KOPT-K1 (cell line): ENCODE measurements around the gene DHX16.
A peak's percentile ranks its signal among the peaks of the same experiment; 100 is the strongest.
"Not testable (repeated sequence)": the region's sequence is repeated elsewhere in the genome, so short reads cannot be mapped to it uniquely, and the experiment has no call there.

ENCODE experiments used
- H3K27ac ChIP-seq: fragments of 200-600 bp; sonication (generic); 2 replicates; pipeline ENCODE4 v1.5.1; 2016; ENCODE audit warnings: antibody characterized with exemption, mild to moderate bottlenecking, low read depth, low read length; ENCODE audit not compliant: poor library complexity, severe bottlenecking
- H3K36me3 ChIP-seq: fragments of 200-600 bp; sonication (generic); 2 replicates; pipeline ENCODE4 v1.5.1; 2017; ENCODE audit warnings: antibody characterized with exemption, mild to moderate bottlenecking, low read length, moderate library complexity; ENCODE audit not compliant: insufficient read depth
- H3K9me3 ChIP-seq: fragments of 200-600 bp; sonication (generic); 2 replicates; pipeline ENCODE4 v1.5.1; 2017; ENCODE audit warnings: antibody characterized with exemption, low read length, mild to moderate bottlenecking; ENCODE audit not compliant: insufficient read depth, poor library complexity, severe bottlenecking

Gene DHX16

GRCh38 chr6:30672445-30673253 lies at the start of gene DHX16:
TSS of gene DHX16 (minus strand) at chr6:30673006. CDS start at chr6:30672841, 165 bp downstream.
- Histone ChIP-seq H3K9me3 (no peaks in the 10 kb centered on the region), H3K36me3 (peaks cover 51% of the 10 kb centered on the region), H3K27ac (peak within 1 kb of the TSS; percentile 65)

- Histone ChIP-seq H3K36me3 (peaks cover 54% of the 10 kb centered on the region), H3K27ac (peak overlapping the region; percentile 98)
- H3K9me3 ChIP-seq: not testable (repeated sequence)
Measured at GRCh38 chr6:30722025-30722279, 49.1 kb upstream of the DHX16 start.

- peaks cover 49% of the 10 kb centered on the region for H3K36me3 ChIP-seq
- peak overlapping the region; percentile 98 for H3K27ac ChIP-seq
- no peaks in the 10 kb centered on the region for H3K9me3 ChIP-seq
Measured at GRCh38 chr6:30721198-30722024, 48.6 kb upstream of the DHX16 start.

- Histone ChIP-seq H3K9me3 (no peaks in the 10 kb centered on the region), H3K27ac (peak overlapping the region; percentile 98), H3K36me3 (peaks cover 44% of the 10 kb centered on the region)
Measured at GRCh38 chr6:30720738-30721197, 48.0 kb upstream of the DHX16 start.

DNA sequence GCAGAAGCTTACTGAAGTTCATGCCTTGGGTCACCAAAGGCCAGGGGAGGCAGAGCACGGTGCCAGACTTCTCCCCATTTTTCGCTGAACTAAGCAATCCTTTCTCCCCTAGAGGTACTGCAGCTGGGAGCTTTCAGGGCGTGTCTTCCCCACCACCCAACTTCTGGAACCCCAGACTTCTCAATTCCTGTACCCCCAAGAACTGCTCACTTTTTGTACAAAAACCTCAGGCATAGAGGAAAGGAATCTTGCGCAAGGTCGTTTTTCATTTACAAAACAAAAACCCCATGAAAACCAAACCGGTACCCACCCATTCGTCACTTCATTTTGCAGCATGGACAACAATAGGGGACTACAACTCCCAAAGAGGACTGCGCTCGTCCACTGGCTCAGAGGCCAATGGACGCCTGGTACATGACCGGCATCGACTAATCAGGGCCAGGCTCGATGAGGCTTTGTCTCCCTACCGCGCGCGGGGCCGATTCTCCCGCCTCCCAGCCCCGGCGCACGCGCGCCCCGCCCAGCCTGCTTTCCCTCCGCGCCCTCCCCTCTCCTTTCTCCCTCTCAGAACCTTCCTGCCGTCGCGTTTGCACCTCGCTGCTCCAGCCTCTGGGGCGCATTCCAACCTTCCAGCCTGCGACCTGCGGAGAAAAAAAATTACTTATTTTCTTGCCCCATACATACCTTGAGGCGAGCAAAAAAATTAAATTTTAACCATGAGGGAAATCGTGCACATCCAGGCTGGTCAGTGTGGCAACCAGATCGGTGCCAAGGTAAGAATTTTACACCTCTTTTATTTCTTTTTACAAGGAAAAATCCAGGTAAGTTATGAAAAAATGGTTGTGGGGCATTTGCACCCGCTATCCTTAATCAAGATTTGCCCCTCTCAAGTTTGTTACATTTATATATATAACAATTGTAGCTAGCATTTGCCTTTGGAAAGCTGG lies 47.3 kb upstream of the DHX16 start, which contains the start of gene TUBB:
TUBB (plus strand) TSS at position 562 of the 947 bp plus-strand sequence; CDS start at position 717, 155 bp downstream.
- Histone ChIP-seq H3K36me3 (peaks cover 39% of the 10 kb centered on the region), H3K27ac (peak within 1 kb of the TSS; percentile 98), H3K9me3 (no peaks in the 10 kb centered on the region)

DNA sequence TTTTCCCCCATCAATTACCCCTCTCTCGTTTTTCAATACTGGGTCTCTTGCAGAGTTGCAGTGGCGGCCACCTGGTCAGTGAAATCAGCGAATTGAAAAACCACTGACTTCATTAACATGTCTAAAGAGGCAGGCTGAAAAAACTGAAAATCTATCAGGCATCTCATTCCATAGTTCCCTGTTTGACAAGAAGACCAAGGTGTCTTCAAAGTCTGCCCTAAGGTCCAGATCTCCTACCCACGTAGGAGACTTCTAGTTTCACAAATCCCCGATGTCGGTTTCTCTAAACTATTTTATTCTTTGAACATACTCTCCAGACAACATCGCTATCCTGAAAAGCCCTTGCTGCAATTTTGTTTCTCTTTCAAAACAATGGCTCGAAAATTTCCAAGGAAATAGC lies 46.5 kb upstream of the DHX16 start:
- Histone ChIP-seq H3K36me3 (peaks cover 39% of the 10 kb centered on the region), H3K9me3 (no peaks in the 10 kb centered on the region), H3K27ac (peak overlapping the region; percentile 98)

- Histone ChIP-seq H3K27ac (peak overlapping the region; percentile 98), H3K36me3 (peaks cover 39% of the 10 kb centered on the region)
- not testable (repeated sequence) for H3K9me3 ChIP-seq
Measured at GRCh38 chr6:30717845-30718720, 45.3 kb upstream of the DHX16 start.

- Histone ChIP-seq H3K36me3 (peaks cover 39% of the 10 kb centered on the region), H3K9me3 (no peaks in the 10 kb centered on the region), H3K27ac (peak within 1 kb of the TSS; percentile 98)
Measured at GRCh38 chr6:30717129-30717844, 44.5 kb upstream of the DHX16 start, which contains the start of gene MDC1. TSS of gene MDC1 (minus strand) at chr6:30717281. CDS start at chr6:30715175, 2,106 bp downstream.

DNA sequence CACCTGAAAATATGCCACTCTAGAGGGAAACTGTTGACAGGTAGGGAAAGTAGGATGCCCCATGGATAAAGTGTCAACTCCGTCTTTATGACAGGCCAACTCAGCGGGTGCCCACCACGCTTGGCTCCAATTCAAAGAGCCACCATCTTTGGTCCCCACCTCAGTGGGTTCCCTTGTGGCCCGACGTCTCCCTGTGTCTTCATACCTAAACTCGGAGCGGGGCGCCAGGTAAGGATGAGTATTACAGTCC lies 44.0 kb upstream of the DHX16 start:
- Histone ChIP-seq H3K27ac (peak overlapping the region; percentile 98), H3K9me3 (no peaks in the 10 kb centered on the region), H3K36me3 (peaks cover 35% of the 10 kb centered on the region)

DNA sequence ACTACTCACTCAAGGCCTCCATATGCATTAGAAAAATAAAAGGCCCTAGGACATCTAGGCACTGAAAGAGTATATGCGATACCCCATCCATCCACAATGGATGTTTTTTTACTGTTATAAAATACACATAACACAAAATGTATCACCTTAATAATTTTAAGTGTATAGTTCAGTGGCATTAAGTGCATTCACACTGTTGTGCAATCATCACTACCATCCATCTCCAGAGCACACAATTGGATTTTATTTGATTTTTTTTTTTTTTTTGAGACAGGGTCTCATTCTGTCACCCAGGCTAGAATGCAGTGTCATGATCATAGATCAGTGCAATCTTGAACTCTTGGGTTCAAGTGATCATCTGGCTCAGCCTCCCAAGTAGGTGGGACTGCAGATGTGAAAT lies 41.5 kb upstream of the DHX16 start:
- Histone ChIP-seq H3K9me3 (no peaks in the 10 kb centered on the region), H3K27ac (peak overlapping the region; percentile 98), H3K36me3 (peaks cover 54% of the 10 kb centered on the region)

GRCh38 chr6:30712441-30712945 lies 39.7 kb upstream of the DHX16 start:
- Histone ChIP-seq H3K36me3 (peaks cover 72% of the 10 kb centered on the region), H3K9me3 (no peaks in the 10 kb centered on the region), H3K27ac (peak overlapping the region; percentile 85)

- Histone ChIP-seq H3K27ac (peak overlapping the region; percentile 85), H3K9me3 (no peaks in the 10 kb centered on the region), H3K36me3 (peaks cover 78% of the 10 kb centered on the region)
Measured at GRCh38 chr6:30711758-30712380, 39.1 kb upstream of the DHX16 start.
